ENCODE results near the gene ZNHIT3.

ZNHIT3 gene

GRCh38 chr17:36511216-36511615, 24.7 kb downstream of the ZNHIT3 start:
- no peak for DNase-seq (ENCODE audit: low read depth)

GRCh38 chr17:36512641-36513040, 26.2 kb downstream of the ZNHIT3 start:
- DNase-seq (ENCODE audit: low read depth), result no peak

GRCh38 chr17:36514856-36515255, 28.4 kb downstream of the ZNHIT3 start:
- DNase-seq (ENCODE audit: low read depth), result no peak

GRCh38 chr17:36515837-36516236, 29.4 kb downstream of the ZNHIT3 start:
- DNase-seq (ENCODE audit: low read depth), result no peak

GRCh38 chr17:36523113-36523512, 36.6 kb downstream of the ZNHIT3 start:
- no peak for DNase-seq (ENCODE audit: low read depth)

- no peak for DNase-seq (ENCODE audit: low read depth)
Observed at GRCh38 chr17:36524428-36524876, 38.0 kb downstream of the ZNHIT3 start.

- no peak for DNase-seq (ENCODE audit: low read depth)
Observed at GRCh38 chr17:36525113-36525512, 38.6 kb downstream of the ZNHIT3 start.

GRCh38 chr17:36525888-36526287, 39.4 kb downstream of the ZNHIT3 start:
- DNase-seq (ENCODE audit: low read depth), result no peak

- DNase-seq (ENCODE audit: low read depth), result no peak
Observed at GRCh38 chr17:36527621-36528250, 41.3 kb downstream of the ZNHIT3 start.

- DNase-seq (ENCODE audit: low read depth), result no peak
Observed at GRCh38 chr17:36529121-36529520, 42.6 kb downstream of the ZNHIT3 start.

- no peak for DNase-seq (ENCODE audit: low read depth)
Observed at GRCh38 chr17:36532435-36532975, 46.0 kb downstream of the ZNHIT3 start.

GRCh38 chr17:36533935-36534839, 47.7 kb downstream of the ZNHIT3 start:
- DNase-seq (ENCODE audit: low read depth), result peak; percentile 8

GRCh38 chr17:36534840-36535668, 48.6 kb downstream of the ZNHIT3 start, which contains the start of the genes MYO19 and PIGW:
Gene MYO19, minus strand, starts transcription at chr17:36534868. Its CDS starts 2,330 bp downstream, at chr17:36532538.
Gene PIGW, plus strand, starts transcription at chr17:36534987. Its CDS starts 2,115 bp downstream, at chr17:36537102.
- peak; percentile 75 for DNase-seq (ENCODE audit: low read depth)

- no peak for DNase-seq (ENCODE audit: low read depth)
Observed at GRCh38 chr17:36535669-36536081, 49.2 kb downstream of the ZNHIT3 start.

- no peak for DNase-seq (ENCODE audit: low read depth)
Observed at GRCh38 chr17:36540696-36541095, 54.2 kb downstream of the ZNHIT3 start.

GRCh38 chr17:36542755-36543154, 56.3 kb downstream of the ZNHIT3 start:
- DNase-seq (ENCODE audit: low read depth), result no peak

GRCh38 chr17:36544044-36544306, 57.5 kb downstream of the ZNHIT3 start:
- no peak for DNase-seq (ENCODE audit: low read depth)

- DNase-seq (ENCODE audit: low read depth), result peak; percentile 84
Observed at GRCh38 chr17:36544307-36545076, 58.0 kb downstream of the ZNHIT3 start, which contains the start of gene GGNBP2. Gene GGNBP2, plus strand, starts transcription at chr17:36544919. Its CDS starts 806 bp downstream, at chr17:36545725.

- DNase-seq (ENCODE audit: low read depth), result no peak
Observed at GRCh38 chr17:36545077-36545464, 58.6 kb downstream of the ZNHIT3 start.

All from T-helper 22 cell (primary cell).